Stimulated activated CD4-positive, alpha-beta T cell treated with anti-CD3 and anti-CD28 coated beads, Interleukin-1b, Interleukin-23, amount 100 ng/mL, for 24 hours (primary cell): ENCODE data around the gene NFE2L3.
"Not testable (repeated sequence)": the region's sequence is repeated elsewhere in the genome, so short reads cannot be mapped to it uniquely, and the experiment has no call there.

ENCODE experiments used
- DNase-seq, 4 experiments: peaks; one replicate each; pipeline ENCODE4 v3.0.0-alpha.2; 2020; ENCODE audit warnings: low read depth in 4 of 4, low spot score in 1 of 4

The NFE2L3 gene

GRCh38 chr7:26166684-26167266 lies 14.8 kb downstream of the NFE2L3 start:
- DNase-seq = no peak

- DNase-seq = no peak
Measured at GRCh38 chr7:26167303-26167934, 15.4 kb downstream of the NFE2L3 start.

- DNase-seq = no peak
Measured at GRCh38 chr7:26168458-26169023, 16.5 kb downstream of the NFE2L3 start.

GRCh38 chr7:26169271-26169670 lies 17.3 kb downstream of the NFE2L3 start:
- no peak for DNase-seq

GRCh38 chr7:26170663-26171062 lies 18.7 kb downstream of the NFE2L3 start:
- no peak for DNase-seq

GRCh38 chr7:26171601-26172000 lies 19.6 kb downstream of the NFE2L3 start:
- DNase-seq = no peak

GRCh38 chr7:26172048-26172447 lies 20.1 kb downstream of the NFE2L3 start:
- DNase-seq = no peak

GRCh38 chr7:26175903-26176302 lies 23.9 kb downstream of the NFE2L3 start:
- not testable (repeated sequence) for DNase-seq

- not testable (repeated sequence) for DNase-seq
Measured at GRCh38 chr7:26176696-26177095, 24.7 kb downstream of the NFE2L3 start.

- DNase-seq = not testable (repeated sequence)
Measured at GRCh38 chr7:26177269-26177668, 25.3 kb downstream of the NFE2L3 start.

GRCh38 chr7:26178272-26178960 lies 26.4 kb downstream of the NFE2L3 start:
- no peak for DNase-seq

GRCh38 chr7:26179422-26179821 lies 27.4 kb downstream of the NFE2L3 start:
- DNase-seq = no peak

- no peak for DNase-seq
Measured at GRCh38 chr7:26179826-26180497, 28.0 kb downstream of the NFE2L3 start.

GRCh38 chr7:26180792-26181198 lies 28.8 kb downstream of the NFE2L3 start:
- no peak for DNase-seq

GRCh38 chr7:26181474-26182227 lies 29.7 kb downstream of the NFE2L3 start:
- DNase-seq = no peak

- DNase-seq = no peak
Measured at GRCh38 chr7:26182283-26182682, 30.3 kb downstream of the NFE2L3 start.

- no peak for DNase-seq
Measured at GRCh38 chr7:26182706-26183105, 30.7 kb downstream of the NFE2L3 start.

GRCh38 chr7:26183545-26184280 lies 31.7 kb downstream of the NFE2L3 start:
- DNase-seq = no peak

GRCh38 chr7:26184281-26185101 lies 32.5 kb downstream of the NFE2L3 start:
- not testable (repeated sequence) for DNase-seq
